Activated T-helper 1 cell treated with Interleukin-2 at 50 U/mL for 16 hours (primary cell): ENCODE data around the gene NACA.
"Not testable (repeated sequence)": the region's sequence is repeated elsewhere in the genome, so short reads cannot be mapped to it uniquely, and the experiment has no call there.

Experiments
- DNase-seq: peaks from one replicate; pipeline ENCODE4 v3.0.0-alpha.2; 2020; ENCODE audit warnings: low read depth

The NACA gene

GRCh38 chr12:56723889-56724700 lies 1.0 kb downstream of the NACA start:
- DNase-seq, result no peak

- DNase-seq, result no peak
These were observed 1.7 kb downstream of the NACA start for GRCh38 chr12:56723352-56723751.

DNA sequence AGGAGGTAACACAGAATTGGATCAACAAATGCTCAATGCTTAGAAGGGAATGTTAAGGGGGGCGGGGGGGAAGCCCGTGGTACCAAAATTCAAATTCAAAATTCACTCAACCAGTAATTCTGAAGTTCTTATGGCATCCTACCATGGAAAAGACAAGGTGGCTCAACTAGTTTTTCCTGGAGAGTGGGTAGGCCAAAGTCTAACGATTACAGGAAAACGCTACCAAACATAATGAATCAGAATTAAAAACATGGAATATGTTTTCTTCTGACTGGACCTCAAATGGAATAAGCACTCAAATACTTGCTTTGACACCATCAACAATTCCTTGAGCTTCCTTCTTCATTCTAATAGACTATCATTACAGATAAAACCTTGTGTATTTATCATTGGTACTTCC lies 2.3 kb downstream of the NACA start:
- no peak for DNase-seq

DNA sequence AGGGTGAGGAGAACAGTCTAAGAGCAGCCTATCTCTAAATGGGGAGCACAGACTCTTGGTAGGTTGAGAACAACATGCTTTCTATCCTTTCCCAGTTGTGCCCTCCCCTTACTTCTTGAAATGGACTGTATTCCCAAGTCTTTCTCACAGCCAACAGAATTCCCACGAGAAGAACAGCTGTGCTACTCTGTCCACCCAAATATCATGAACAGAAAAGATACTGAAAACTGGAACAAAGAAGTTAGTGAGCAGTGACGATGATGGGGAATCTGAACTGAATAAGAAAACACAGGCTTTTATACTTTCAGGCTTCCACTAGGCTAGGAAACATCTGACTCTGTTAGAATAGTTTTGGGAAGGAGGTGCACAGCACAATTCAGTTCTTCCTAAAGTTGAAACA lies 3.4 kb downstream of the NACA start:
- no peak for DNase-seq

DNA sequence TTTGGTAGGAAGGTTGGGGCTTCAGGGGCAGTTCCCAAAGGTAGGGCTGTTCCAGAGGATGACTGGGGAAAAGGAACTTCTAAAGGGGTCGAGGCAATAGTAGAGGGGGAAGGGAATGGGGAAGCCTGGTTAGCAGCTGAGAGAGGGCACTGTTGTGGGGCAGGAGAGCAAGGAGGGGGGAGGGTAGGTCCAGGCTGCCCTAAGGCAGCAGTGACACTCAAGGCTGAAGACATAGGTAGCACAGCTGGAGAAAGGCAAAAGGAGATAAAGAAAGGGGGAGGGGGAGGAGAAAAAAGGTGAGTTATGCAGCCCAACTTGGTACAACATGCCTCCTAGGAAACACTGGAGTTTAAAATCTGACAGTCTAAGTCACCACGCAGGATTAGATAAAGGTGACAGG lies 3.9 kb downstream of the NACA start:
- DNase-seq, result no peak

DNA sequence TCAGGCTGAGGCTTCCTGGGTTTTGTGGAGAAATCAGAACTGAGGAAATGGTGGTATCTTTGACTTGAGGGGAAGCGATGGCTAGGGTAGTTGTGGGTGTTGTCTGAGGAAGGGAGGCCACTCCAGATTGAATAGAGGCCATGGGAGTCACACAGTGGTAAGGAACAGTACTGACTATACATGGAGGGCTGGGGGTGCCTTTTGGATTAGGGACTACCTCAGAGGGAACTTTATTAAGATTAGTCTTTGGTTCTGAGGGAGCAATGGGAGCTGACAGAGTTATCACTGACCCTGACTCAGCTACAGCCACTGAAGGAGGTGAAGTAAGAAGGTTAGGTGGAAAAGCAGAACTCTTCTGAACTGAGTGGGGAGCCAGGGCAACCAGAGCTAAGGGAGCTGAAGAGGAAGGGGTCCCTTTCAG lies 4.4 kb downstream of the NACA start:
- DNase-seq, result no peak

GRCh38 chr12:56719056-56719455 lies 6.0 kb downstream of the NACA start:
- DNase-seq, result no peak

- DNase-seq, result no peak
These were observed 6.5 kb downstream of the NACA start for GRCh38 chr12:56718636-56719035.

DNA sequence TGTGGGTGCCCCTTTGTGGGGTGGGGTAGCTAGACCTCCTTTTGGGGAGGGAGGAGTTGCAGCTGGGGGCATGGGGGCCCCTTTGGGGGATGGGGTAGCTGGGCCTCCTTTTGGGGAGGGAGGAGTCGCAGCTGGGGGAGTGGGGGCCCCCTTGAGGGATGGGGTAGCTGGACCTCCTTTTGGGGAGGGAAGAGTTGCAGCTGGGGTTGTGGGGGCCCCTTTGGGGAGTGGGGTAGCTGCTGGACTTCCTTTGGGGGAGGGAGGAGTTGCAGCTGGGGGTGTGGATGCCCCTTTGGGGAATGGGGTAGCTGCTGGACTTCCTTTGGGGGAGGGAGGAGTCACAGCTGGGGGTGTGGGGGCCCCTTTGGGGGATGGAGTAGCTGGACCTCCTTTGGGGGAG lies 7.0 kb downstream of the NACA start:
- no peak for DNase-seq

GRCh38 chr12:56716933-56717880 lies 7.9 kb downstream of the NACA start:
- DNase-seq, result no peak

- no peak for DNase-seq
These were observed 8.6 kb downstream of the NACA start for GRCh38 chr12:56716458-56716857.

DNA sequence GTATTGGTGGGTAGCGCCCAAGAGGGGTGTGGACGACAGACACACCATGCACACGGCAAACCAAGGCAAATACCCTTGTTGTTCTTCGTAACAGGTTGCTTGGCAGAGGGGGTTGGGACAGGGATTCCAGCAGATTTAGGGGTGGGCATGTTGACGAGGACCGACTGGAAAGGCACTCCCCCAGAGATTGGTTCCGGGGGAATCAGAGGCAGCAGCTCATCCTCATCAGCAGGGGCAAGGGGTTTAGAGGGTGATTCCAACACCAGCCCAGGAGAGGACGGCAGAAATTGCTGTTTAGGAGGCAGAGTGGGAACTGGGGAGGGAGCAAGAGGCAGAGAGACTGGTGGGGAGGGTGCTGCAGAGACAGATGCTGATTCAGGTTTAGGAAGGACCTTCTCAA lies 9.3 kb downstream of the NACA start:
- DNase-seq, result no peak

GRCh38 chr12:56714431-56714929 lies 10.6 kb downstream of the NACA start:
- no peak for DNase-seq

GRCh38 chr12:56713345-56713744 lies 11.8 kb downstream of the NACA start:
- DNase-seq, result no peak

GRCh38 chr12:56709759-56710376 lies 15.2 kb downstream of the NACA start:
- DNase-seq, result no peak

DNA sequence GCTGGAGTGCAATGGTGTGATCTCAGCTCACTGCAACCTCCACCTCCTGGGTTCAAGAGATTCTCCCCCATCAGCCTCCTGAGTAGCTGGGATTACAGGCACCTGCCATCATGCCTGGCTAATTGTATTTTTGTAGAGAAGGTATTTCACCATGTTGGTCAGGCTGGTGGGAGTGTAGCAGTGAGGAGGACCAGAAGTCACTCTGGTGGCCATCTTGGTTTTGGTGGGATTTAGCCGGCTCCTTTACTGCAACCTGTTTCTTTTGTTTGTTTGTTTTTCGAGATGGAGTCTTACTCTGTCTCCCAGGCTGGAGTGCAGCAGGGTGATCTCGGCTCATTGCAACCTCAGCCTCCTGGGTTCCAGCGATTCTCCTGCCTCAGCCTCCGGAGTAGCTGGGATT lies 20.6 kb downstream of the NACA start:
- DNase-seq, result not testable (repeated sequence)

- no peak for DNase-seq
These were observed 26.0 kb downstream of the NACA start for GRCh38 chr12:56699020-56699661.

GRCh38 chr12:56695327-56696101 lies 29.6 kb downstream of the NACA start:
- no peak for DNase-seq

DNA sequence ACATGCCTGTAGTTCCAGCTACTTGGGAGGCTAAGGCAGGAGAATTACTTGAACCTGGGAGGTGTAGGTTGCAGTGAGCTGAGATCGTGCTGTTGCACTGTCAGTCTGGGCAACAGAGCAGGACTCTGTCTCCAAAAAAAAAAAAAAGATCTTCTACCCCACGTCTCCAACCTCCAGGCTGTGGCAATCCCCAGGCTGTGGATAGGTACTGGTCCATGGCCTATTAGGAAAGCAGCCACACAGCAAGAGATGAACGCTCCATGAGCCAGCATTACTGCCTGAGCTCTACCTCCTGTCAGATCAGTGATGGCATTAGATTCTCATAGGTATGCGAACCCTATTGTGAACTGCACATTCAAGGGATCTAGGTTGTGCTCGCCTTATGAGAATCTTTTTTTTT lies 30.9 kb downstream of the NACA start:
- no peak for DNase-seq

GRCh38 chr12:56688846-56689109 lies 36.3 kb downstream of the NACA start:
- no peak for DNase-seq

- peak; percentile 97 for DNase-seq
These were observed 36.8 kb downstream of the NACA start, which contains the start of gene PTGES3 for GRCh38 chr12:56688129-56688845. Gene PTGES3, minus strand, starts transcription at chr12:56688284. Its CDS starts 285 bp downstream, at chr12:56687999.
